Stimulated activated CD4-positive, alpha-beta T cell treated with anti-CD3 and anti-CD28 coated beads, Interleukin-1b, Interleukin-23, amount 100 ng/mL, for 1 hour (primary cell): ENCODE results near the gene PARD6B.
A peak's percentile ranks its signal among the peaks of the same experiment; 100 is the strongest.
"Not testable (repeated sequence)": the region's sequence is repeated elsewhere in the genome, so short reads cannot be mapped to it uniquely, and the experiment has no call there.

Experiments used
- DNase-seq, 2 donors: peaks; one replicate each; pipeline ENCODE4 v3.0.0-alpha.2; 2020; ENCODE audit warnings: low read depth in 2 of 2

The PARD6B gene

DNA sequence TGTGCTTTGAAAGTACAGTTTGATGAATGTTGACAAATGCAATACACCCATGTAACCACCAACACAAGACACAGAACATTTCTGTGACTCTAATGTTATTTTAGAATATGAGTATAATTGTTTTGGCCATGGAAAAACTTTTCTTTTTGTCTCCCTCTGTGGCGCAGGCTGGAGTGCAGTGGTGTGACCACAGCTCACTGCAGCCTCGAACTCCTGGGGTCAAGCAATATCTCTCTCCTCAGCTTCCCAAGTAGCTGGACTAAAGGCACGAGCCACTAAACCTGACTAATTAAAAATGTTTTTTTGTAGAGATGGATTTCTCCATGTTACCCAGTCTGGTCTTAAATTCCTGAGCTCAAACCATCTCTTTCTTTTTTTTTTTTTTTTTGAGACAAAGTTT is 43.1 kb downstream of the PARD6B start:
- no peak for DNase-seq

DNA sequence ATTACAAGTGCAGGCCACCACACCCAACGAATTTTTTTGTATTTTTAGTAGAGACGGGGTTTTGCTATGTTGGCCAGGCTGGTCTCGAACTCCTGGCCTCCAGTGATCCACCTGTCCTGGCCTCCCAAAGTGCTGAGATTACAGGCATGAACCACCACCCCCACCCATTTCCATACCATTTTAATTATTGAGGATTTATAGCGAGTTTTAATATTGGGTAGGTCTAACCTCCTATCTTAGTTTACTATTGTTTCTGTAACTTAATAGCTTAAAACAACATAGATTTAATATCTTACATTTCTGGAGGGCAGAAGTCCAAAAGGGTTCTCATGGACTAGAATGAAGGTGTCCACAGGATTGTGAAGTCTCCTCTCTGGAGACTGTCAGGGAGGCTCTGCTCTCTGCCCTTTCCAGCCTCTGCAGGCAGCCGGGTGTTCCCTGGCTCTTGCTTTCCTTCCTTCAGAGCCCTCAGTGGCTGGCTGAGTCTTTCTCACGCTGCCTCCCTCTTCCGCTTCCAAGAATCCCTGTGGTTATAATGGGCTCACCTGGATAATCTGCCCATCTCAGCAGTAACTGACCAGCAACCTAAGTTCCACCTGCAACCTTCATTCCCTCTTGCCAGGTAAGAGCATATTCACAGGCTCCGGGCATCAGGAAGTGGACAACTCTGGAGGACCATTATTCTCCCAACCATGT is 44.9 kb downstream of the PARD6B start:
- no peak for DNase-seq

DNA sequence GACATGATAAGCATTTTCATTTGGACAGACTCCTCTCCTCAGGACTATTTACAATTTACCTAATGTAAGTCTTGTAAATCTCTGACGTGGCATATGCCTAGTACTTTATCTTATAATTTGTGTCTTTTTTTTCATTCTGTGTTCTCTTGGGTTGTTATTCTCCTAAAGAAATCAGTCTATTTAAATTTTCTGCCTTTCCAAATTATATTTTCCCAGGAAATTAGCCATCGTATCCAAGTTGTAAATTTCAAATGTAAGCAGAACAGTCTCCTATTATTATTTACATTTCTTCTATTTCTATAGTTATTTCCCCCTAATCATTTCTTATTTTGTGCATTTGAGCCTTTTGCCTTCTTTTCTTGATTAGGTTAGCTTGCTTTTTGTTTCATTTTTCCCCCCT is 46.0 kb downstream of the PARD6B start:
- DNase-seq = no peak

DNA sequence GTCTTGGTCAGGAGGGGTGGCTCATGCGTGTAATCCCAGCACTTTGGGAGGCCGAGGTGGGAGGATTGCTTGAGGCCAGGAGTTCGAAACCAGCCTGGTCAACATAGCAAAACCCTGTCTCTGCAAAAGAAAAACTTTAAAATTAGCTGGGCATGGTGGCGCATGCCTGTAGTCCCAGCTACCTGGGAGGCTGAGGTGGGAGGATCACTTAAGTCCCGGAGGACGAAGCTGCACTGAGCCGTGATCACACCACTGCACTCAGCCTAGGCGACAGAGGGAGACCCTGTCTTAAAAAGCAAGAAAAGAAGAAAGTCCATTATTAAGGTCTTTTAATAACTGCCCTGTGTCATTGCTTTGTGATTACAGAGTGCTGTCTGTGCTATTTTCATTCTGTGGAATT is 47.6 kb downstream of the PARD6B start:
- not testable (repeated sequence) for DNase-seq

DNA sequence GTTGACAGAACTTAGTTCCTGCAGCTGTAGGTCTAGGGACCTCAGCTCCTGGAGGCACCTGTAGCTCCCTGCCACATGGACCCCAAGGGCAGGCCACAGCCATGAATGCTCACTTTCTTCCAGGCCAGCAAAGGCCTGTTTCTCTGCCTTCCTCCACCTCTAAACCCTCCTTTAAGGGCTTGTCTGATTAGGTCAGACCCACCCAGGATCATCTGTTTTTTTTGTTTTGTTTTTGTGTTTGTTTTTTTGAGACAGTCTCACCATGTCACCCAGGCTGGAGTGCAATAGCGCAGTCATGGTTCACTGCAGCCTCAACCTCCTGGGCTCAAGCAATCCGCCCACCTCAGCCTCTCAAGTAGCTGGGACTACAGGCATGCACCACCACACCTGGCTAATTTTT is 52.0 kb downstream of the PARD6B start:
- no peak for DNase-seq

DNA sequence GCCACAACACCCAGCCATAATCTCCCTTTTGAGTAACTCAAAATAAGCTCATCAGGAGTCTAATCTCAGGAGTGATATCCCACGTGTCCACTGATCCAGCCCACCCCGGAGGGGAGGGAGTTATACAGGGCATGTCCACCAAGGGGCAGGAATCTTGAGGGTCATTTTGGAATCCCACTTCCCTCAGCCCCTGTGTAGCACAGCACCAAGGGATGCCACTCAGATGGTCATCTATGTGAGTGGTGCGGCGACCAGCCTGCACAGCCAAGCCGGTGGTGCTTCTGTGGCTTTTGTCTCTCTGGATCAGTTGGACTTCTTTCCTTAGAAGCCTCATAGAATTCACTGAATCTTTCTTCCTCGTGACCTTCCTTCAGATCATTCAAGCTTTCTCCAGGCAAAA is 52.5 kb downstream of the PARD6B start:
- no peak for DNase-seq

DNA sequence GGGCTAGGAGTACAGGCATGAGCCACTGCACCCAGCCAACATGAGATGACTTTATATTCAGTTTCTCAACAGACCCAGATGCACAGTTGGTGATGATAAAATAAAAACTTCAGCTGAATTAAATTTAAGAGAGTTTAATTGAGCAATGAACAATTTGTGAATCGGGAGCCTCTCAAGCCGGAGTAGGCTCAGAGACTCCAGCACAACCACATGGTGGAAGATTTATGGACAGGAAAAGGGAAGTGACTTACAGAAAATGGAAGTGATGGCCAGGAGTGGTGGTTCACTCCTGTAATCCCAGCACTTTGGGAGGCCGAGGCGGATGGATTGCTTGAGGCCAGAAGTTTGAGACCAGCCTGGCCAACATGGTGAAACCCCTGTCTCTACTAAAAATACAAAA is 53.1 kb downstream of the PARD6B start:
- DNase-seq = no peak

DNA sequence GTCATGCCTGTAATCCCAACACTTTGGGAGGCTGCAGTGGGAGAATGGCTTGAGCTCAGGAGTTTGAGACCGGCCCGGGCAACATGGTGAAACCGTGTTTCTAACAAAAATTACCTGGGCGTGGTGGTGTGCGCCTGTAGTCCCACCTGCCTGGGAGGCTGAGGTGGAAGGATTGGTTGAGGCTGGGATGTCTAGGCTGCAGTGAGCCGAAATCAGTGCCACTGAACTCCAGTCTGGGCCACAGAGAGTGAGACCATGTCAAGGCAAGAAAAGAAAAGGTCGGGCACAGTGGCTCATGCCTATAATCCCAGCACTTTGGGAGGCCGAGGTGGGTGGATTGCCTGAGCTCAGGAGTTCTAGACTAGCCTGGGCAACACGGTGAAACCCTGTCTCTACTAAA is 55.3 kb downstream of the PARD6B start:
- DNase-seq = no peak

DNA sequence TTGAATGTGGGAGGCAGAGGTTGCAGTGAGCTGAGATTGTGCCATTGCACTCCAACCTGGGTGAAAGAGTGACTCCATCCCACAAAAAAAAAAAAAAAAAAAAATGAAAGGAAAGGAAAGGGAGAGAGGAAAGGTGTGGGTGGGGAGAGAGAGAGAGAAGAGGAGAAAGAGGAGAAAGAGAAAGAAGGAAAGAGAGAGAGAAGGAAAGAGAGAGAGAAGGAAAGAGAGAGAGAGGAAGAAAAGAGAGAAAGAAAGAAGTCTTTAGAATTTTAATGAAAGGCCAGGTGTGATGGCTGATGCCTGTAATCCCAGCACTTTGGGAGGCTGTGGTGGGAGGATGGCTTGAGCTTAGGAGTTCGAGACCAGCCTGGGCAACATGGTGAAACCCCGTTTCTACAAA is 55.8 kb downstream of the PARD6B start:
- no peak for DNase-seq

DNA sequence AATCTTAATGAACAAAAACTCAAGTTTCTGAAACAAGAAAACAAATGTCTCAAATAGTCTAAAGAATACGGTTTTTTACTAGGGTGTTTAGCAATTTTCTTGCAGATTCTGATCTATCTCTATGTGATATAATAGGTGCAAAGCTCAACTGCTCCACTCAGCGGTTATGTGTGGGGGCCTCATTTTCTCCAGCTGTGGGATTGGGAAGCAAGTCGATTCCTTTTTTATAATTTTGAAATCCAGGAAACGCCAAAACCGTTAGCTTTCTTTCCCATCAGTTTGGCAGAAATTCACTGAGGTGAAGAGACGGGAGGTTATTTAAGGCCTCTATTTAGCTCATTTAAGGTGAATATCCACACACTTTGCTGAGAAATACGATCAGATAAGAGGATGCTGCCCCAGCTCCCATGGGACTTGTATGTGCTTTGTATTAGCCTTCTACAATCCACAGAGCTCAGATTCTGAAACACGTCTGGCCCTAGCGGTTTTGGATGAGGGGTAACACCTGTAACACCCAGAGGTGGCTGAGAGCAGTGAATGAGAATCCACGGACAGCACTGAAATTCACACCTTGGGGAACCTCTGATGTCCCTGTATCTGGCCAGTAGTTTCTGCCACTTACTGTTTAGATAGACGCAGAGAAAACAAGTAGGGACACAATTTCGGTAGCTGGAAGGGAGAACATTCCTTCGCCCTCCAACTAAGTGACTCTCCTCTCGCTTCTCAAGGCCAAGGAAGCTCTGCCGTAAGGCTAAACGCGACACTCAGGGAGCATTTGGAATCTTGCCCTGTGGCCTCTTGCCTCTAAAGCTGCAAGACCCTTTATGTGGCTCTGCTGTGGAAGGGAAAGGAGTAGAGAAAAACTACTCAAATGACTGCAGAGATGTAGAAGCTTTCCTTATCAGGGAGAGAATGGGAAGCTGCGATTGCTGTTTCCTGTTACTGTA is 56.9 kb downstream of the PARD6B start:
- DNase-seq = no peak

DNA sequence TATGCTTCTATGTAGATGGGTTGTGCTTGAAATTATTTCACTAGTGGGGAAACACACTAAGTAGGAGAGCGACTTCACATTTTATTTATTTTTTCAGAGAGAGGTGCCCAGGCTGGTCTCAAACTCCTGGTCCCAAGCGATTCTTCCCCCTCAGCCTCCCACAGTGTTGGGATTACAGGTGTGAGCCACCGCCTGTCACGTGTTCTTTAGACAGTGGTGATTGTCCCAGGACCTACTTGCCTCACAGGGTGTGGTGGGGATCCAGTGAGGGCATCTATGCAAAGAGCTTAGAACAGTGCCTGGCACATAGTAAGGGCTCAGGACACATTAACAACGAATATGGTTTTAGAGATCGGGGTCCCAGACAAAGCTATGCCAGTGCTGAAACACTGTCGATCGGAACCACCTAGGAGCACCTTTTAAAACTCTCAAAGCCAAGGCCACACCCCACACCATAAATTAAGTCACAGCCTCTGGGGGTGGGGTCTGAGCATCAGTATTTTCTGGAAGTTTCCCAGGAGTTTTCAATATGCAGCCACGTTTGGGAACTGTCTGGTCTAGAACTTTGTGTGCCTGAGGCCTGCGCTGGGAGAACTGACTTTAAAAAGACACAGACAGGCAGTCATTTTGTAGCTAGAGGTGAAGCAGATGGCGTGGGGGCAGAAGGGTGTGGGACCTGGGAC is 58.7 kb downstream of the PARD6B start:
- no peak for DNase-seq

DNA sequence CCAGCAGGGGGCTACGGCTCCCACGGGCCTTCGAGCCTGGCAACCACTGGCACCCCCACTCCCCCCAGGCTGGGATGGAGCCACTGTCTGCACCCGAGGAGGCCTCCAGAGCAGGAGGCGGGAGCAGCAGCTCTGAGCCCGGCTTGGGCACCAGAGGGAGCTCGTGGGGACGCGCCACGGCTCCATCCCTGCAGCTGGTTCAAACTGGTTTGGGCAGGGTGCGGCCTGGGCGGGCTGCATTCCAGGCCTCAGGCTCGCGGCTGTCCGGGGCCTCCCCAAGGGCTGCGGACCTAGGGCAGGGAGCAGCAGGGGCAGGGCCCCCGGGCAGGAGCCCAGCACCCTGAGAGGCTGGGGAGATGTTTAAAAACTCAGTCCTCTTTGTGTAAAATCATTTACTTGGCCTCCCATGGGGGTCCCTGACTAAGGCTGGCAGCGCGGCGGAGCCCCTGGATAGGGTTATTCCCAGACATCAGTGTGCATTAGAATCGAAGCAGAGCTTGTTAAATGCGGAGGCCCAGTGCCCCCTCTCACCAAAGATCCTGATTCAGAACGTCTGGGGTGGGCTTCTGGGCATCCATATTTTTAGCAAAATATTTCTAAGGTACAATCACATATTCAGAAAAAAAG is 59.4 kb downstream of the PARD6B start:
- DNase-seq = peak; percentile 56 to 58

DNA sequence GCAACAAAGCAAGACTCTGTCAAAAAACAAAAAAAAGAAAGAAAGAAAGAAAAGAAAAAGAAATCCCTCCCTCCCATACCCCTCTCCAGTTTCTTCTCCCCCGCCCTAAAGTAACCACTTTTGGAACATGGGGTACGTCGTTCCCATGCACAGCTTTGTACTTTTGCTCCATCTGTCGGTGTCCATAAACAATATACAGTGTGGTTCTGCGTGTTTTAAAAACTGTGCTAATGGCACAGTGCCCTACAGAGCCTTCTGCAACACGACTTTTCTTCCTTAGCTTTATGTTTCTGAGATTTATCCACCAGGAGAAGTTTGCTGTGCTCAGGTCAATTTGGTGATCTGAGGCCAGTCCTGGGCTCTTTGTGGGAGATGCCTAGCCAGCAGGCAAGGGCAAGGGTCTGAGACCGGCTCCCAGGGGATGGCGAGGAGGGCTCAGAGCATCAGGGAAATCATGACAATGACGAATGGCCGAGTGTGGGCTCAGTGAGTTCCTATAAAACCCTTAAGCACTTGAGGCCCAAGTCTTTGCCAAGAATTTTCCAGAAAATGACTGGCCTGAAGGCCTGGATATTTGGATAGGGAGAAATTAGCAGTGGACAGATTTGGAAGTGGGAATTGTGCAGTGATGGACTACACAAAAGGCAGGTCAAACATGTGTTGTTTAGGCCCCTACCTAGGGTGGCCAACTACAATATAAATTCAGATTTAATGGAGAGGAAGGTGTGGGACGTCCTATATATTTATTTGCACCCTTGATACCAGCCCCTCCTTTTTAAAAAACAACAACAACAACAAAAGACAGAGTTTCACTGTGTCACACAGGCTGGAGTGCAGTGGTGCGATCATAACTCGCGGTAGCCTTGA is 61.6 kb downstream of the PARD6B start:
- DNase-seq = no peak

DNA sequence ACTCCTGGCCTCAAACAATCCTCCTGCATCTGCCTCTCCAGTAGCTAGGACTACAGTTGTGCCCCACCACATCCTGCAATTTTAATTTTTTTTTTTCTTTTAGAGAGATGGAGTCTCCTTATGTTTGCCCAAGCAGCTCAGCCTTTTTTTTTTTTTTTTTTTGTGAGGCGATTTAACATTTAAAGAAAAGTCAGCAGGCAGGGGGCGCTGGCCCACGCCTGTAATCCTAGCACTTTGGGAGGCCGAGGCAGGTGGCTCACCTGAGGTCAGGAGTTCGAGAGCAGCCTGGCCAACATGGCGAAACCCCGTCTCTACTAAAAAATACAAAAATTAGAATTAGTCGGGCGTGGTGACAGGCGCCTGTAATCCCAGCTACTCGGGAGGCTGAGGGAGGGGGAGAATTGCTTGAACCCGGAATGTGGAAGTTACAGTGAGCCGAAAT is 62.2 kb downstream of the PARD6B start:
- not testable (repeated sequence) for DNase-seq

DNA sequence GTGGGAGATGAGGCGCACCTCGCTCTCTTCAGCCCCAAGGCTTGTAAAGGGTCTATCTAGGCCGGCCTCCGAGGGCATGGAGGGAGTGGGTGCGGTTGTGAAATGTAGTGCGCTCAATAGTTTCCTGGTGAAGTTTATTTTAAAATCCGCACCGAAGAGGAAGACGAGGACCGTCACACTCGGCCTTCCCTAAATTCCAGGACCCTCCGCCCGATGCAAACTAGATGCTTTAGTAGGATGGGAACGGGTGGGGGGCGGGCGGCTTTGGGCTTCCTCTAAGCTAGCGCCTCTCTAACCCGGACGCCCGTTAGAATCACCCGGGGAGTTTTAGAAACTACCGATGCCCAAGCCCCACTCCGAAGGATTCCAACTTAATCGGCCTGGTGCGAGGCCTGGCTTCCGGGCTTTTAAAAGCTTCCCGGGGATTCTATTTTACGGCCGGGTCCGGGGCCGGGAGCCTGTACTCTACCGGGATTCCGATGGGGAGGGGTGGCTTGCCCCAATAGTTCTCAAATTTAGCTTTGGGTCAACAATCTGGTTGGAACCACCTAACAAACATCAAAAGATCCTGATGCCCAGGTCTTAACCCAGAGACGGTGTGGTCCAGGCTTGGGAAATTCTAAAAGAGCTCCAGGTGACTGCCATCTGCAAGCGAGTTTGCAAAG is 62.9 kb downstream of the PARD6B start:
- DNase-seq = no peak

DNA sequence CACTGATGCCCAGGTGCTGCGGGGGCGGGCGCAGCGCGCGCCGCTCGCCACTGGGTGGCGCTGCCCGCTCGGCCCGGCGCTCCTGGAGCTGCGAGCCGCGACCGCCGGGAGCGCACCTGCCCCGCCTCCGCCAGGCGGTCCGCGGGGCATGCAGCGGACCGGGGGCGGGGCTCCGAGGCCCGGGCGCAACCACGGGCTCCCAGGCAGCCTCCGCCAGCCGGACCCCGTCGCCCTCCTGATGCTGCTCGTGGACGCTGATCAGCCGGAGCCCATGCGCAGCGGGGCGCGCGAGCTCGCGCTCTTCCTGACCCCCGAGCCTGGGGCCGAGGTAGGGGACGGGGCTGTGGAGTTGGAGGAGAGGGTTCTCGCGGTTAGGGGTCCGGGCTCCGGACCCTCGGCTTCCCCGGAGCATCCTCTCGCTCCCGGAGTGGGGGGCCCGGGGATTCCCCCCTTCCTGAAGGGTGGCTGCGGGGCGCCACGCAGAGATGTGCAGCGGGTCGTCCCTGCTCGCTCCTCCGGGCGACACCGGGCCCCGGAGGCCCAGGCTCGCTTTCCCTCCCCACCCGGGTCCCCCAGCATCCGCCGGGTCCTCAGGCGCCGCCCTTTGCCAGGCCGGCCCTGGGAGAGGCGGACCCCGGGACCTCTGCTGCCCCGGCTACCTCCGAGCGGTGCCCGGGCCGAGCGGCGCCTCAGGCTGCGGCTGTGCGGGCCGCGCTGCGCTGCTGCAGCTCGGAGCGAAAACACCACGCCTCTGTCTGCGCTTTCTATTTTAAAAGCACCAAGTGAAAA is 63.7 kb downstream of the PARD6B start, which contains the start of gene BCAS4:
Gene BCAS4, plus strand, starts transcription at position 216 of the 789 bp plus-strand sequence. Its CDS starts 23 bp downstream, at position 239.
- DNase-seq = peak; percentile 63 to 75

DNA sequence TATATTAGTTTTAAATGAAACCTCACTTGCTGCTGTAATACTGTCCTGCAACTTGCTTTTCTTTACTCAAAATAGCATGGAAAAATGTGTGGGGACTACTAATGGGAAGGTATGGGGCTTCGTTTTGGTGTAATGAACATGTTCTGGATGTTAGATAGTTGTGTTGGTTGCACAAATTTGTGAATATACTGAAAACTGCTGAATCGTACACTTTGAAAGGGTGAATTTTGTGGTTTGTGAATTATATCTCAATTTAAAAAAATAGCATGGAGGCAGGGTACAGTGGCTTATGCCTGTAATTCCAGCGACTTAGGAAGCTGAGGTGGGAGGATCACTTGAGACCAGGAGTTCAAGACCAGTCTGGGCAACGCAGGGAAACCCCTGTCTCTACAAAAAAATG is 65.8 kb downstream of the PARD6B start:
- DNase-seq = no peak

DNA sequence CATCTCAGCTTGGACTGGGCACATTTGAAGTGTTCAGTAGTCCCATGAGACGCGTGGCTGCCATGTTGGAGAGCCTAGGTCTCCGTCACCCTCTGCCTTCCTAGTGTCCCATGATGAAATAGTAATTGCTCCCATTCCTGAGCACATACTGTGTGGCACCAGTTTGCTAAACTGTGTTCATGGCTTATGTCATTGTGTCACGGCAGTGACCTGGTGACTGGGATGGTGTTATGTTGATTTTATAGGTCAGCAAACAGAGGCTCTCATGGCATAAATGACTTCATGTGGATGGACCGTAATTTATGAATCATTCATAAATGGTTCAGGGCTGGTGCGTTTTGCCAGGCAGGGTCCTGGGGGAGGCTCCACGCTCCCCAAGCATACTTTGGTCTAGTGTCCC is 67.3 kb downstream of the PARD6B start:
- no peak for DNase-seq

DNA sequence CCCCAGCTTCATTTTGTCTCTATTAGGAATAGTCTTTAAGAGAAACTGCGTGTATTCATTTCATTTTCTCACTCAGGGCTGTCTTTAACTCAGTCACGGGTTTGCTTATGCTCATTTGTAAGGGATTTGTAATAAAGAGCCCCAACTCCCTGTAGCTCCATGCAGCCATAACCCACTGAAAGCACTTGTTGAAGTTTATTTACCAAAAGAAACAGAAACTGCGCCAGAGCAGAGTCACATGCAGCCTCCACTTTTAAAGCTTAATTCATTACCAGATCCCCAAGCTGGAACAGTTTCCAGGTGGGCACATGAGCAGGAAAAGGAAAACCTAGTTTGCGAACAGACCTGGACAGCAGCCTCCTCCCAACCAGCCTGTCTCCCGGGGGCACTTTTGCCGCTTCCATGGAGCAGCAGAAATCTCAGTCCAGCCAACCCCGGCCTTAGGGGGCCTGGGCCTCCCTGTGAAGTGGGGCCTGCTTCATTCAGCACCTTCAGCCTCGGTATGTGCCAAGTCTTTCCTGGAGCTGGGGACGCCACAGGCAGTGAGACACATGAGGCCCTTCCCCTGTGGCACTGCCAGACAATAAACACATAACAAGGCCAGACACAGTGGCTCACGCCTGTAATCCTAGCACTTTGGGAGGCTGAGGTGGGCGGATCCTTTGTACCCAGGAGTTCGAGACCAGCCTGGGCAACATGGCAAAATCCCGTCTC is 68.0 kb downstream of the PARD6B start:
- DNase-seq = no peak
